Measurements from ENCODE around the gene TPRG1.

TPRG1 gene

DNA sequence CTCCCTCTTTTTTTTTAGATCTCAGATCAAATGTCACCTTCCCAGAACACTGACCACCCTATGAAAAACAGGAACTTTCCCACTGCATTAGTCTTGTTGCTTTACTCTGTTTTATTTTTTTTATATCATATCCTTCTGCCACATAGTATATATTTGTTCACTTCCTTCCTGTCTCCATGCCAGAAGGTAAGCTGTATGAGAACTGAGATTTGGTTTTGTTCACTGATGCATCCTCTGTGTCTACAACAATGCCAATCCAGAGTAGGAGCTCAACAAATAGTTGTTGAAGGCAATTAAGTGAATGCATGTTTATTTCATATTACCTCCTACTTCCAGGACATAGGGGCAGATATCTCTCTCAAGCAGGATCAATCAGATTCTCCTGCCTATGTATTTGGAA lies 114.4 kb downstream of the TPRG1 start:
- no peak for DNase-seq

DNA sequence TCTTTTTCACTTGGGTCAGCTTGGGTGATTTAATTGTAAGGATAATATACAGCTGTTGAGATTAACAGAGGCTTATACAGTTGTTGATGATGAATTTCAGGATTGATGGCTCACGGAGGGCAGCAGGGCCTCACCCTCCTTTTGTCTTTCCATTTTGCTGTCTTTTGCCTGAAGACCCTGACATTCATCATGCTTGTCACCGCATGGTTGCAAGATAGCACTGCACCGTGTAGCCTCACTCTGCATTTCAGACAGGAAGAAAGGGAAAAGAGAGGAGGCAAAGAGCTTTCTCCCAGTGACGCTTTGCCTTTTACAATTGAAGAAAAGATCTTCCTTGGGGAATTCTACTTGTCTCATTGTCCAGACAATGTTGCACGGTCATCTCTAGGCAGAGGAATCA lies 115.1 kb downstream of the TPRG1 start:
- DNase-seq = no peak

DNA sequence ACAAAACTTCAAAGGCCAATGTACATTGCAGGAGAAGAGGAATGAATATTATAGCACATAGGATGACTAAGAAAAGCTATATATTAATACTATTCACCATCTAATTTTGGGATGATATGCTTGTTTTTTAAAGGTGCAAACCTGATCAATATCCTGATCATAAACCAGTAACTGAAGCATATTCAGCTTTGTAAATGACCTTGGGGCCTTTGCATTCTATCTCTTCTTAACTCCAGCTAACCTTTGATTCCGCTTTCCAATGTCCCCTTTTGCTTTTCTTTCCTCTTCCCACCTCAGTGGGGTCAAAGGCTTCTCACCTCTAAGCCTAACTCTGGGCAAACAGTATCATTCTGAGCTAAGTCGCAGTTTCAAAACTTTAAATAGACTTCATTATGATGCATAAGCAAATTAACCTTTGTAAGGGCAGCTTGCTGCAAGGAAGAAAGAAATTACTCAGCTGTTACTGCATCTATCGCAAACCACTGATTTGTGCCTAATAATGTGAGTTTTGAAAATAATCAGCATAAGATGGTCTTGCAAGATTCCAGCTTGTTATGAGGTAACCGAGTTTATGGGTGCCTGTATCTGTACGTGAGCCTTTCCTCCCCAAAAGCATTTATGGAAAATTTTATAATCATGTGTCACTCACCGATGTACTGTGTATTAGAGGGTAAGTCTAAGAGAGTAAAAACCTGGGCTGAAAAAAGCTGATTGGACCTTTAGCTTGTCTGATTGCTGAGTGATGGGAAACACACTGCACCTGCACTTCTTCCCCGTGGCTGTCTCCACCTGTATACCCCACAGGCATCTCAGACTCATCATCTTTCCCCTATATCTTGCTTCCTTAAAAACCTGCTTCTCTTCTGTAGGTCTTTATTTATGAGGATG lies 116.8 kb downstream of the TPRG1 start:
- DNase-seq = no peak

DNA sequence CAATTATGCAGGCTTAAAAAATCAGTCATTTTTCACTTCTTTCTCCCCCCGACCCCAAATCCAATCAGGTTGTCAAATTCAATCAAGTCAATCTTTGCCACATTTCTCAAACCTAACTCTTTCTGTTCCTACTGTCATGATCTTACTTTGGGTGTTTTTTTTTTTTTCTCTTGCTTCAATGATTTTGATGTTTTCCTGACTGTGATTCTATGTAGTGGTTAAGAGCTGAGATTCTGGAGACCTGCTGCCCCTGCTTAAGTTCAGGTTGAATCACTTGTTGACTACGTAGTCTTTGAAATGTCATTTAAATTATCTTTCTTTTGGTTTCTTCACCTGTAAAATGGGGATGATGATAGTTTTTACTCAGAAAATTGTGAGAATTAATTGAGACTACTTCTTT lies 117.5 kb downstream of the TPRG1 start:
- DNase-seq = no peak

DNA sequence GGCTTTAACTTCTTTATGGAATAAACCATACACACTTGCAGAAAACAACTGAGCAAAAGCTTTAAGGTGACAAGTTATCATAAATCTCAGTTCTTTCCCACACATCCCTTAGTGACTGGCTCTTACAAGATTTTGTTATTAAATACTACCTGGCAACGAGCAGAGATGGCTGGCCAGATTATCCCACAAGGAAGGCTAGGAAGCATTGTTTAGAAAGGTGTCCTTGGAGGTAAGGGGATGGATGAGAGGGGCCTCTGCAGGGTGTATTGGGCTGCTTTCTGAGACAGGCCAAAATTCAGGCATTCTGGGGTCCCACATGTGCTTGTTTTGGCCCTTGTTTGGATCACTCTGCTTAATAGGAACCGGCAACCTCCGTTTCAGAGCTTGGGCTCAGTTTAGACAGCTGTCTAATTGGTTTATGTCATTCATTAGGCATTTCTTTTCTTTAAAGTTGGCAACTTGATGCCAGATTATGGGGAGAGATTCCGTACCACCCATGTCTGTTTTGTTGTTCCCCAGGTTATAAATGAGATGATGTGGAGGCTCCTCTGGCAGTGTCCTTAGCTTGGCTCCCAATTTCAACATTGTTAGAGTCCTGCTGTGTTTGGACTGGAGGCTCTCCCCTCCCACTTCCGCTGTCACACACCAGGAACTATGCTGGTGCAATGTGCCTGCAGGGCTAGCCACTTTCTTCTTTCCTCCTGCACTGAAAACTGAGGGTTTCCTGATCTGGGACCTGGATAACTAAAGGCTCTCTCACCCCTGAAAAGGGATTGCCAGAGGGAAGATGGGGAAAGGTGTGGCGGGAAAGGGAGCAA lies 121.1 kb downstream of the TPRG1 start:
- no peak for DNase-seq

DNA sequence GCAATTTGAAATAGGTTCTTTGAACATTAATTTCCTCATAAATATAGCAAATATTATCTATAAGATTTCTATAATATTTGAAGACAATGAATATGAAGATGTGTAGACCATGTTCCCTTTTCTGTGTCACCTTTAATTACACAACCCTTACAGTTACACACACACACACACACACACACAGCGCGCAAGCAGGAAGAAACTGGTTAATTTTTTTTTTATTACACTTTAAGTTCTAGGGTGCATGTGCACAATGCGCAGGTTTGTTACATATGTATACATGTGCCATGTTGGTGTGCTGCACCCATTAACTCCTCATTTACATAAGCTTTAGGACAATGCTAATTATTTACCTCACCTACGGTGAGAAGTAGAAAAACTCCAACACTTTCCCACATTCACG lies 122.9 kb downstream of the TPRG1 start:
- DNase-seq = no peak

DNA sequence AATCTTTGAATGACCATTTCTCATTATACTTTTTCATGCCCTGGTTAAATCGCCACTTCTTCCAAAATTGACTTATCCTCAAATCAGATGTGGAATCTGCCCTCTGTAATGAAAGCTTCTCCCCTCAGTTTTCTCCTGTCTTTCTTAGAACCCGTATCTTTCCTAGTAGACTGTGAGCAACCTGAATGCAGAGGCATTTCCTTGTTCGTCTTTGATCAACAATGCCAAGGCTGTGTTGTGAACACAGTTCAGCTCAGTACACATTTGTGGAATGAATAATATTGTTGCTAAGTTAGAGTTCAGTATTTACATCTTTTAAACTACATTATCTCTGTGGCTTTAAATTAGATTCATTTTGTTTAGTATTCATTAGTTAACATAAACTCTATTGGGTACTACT lies 123.3 kb downstream of the TPRG1 start:
- no peak for DNase-seq

DNA sequence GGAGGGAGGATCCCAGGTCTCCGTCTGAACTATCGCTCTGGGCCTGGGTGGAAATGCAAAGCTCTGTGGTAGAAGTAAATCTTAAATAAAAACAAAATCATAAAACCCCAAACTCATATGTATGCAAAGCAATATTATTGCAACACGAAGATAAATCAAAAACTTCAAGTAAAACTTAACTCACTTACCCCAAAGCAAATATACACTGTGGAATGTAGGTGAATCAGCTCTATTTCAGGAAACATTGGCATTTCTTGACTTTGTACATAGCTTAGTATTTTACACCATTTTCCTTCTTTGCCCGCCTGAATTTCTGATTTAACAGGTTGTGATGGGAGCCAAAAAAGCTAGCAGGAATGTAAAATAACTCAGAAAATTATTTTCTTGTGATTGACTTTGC lies 126.2 kb downstream of the TPRG1 start:
- DNase-seq = no peak

DNA sequence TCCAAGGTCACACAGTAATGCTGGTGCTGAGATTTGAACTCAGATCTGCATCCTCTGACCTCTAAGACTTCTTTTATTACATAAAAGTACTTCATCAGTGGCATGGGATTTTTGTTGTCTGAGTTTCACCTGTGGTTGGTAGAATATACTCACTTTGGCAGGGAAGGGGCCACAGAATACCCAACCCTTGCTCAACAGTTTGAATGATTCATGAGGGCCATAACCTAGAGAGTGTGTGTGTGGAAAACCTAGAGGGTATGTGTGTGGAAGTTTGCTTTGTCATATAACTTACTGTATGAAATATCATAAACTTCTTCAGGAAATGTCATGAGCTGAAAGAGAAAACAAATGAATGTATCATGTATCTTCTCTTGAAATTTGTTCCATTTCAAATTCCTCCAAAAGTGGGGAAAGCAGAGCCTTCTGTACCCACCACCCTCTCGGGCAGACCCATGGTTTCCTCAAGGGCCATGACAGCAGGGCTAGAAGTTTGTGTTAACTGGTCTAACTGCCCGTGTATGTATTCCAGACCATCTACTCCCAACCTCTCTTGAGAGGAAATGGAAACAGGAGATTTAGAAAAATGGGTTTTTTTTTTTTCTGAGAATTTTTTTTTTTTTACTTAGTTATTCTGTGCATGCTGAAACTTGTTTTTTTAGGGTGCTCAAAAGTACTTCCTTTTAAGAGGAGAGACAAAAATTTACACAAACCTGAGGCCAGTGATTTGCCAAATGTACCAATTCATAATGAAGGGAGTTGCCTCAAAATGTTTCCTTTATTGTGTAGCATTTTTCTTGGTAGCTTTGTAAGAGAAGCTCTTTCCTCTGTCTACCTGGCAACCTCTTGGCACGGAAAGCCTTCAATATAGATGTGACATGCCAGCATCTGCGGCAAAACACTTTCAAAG lies 127.0 kb downstream of the TPRG1 start:
- DNase-seq = no peak

DNA sequence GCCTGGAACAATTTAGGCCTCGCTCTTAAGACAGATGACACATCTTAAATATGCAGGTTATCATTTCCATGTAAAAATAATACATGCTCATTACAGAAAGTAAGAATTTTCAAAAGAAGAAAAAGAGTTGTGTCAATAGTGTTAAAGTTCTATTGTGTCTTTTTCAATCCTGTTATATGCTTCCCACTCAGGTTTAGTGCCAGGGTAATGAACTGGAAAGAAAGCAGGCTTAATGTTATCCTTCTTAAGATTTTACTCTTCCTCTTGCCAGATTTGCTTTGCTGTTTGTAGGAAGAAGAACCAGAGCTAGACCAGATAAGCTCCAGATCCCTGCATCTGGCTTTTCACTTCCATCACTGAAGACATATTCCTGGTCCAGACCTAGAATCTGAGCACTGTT lies 128.6 kb downstream of the TPRG1 start:
- DNase-seq = no peak

DNA sequence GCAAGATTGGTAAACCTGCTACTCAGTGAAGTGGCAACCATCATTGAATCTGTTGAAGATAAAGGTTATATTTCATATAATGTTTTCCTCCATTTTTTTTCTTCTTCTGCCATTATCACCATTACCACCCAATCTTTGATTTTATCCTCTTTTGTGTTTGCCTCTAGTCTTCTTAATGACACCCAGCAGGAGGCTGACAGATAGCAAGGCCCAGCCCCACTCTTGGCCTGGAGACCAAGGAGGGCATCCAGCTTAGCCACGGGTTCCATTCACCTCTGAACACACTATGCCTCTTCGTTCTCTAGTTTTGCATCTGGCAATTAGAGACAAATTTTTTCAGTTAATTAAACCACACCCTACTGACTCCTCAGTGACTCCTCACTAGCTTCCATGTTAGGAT lies 129.7 kb downstream of the TPRG1 start:
- DNase-seq = no peak

DNA sequence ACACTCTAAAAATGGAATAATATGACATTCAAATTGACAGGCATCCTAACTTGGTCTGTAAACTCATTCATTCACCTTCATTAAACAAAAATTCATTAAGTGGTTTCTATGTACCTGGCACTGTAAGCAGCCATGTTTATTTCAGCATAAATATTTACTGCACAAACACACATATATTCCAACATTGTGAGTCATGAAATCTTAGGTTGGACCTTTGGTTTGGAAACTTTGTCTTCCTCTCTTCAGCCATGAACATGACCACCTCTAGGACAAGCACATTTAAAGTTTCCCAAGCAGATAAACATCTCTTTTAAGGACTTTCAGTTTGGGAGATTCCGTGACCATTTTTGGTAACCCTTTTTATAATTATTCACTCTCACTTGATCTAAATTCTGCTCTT lies 131.8 kb downstream of the TPRG1 start:
- no peak for DNase-seq

DNA sequence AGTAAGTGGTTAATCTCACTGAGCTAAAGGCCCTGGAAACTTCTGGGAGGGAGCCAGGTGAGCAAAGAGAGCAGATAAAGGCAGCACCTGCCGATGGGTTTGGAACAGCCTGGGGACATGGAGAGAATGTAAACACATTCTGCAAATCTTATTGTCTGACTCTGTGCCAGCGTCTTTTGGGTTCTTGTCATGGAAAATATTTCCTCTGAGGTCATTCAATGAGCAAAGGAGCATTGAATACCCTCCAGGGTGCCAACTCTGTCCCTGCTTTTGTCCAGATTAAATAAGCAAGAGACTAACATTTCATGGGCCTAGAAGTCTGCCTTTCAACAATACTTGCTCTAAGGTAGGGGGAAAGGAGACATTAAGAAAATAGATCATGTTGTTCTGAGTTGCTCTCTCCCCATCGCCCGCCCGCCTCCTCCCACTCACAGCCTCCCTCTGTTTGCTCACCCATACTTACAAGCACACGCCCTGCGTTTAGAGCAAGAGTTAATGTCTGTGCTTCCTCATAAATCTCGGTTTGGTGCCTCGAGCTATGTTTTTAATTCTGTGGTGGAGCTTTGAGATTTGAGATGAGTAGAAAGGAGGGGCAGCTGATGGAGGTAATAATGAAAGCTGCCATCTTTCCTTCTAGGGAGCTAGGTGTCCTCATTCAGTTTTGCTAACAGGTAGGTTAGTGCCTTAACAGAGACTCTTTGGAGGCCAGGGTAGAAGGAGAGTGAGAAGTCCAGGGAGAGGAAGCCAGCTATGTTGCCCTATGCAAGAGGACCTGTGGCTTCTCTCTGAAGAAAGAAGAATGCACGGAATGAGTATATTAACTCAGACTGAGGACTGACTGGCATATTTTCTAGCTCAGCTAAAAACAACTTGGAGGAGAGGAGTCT lies 132.9 kb downstream of the TPRG1 start:
- no peak for DNase-seq

DNA sequence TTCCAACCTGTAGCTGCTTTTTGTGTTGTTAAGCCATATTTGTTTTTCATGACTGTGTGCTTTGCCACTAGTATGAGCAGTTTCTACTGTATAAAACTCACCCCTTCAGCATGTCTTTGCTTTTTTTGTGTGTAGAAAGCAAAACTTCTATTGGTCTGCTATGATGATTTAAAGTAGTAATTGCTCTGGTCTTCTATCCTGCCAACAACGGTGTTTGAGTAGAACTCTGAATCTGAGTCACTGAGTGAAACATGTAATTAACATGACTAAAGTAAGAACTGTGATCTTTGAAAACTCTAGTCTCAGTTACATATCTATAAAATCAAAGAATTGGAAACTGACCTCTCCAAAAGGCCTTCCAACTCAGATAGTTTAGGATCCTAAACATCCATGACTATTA lies 133.6 kb downstream of the TPRG1 start:
- DNase-seq = no peak

DNA sequence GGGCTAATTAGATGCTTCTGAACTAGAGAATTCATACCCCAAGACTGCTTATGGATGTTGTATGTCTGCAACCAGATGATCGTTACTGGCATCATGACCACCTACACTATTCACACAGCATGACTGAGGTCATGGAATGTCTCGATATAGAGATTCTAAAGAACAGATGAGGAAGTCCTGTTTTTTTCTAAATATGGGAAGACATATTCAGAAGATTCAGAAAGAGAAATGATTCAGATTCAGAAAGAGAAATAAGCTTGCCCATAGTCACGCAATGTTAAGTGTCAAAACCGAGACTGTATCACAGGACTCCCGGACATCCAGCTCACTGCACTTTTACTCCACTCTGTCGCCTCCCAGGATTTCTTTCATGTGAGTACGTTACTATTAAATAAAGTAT lies 136.2 kb downstream of the TPRG1 start:
- DNase-seq = no peak

DNA sequence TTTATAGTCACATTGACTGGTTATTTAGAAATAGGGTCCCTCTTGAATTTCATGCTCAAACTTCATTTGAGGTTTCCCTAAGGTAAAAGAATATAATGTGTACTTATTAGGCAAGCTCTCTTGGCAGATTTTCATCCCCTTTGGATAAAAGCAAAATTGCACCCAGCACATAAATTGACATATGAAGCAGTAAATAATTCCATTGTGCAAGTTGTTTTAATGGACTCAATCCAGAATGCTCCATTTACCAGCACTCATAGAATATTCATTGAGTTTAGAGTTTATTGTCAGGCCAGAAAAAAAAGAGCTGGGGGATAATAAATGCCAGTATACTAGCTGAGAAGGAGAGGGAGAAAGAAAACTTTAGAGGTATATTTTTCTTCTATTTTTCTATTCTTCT lies 136.8 kb downstream of the TPRG1 start:
- DNase-seq = no peak

DNA sequence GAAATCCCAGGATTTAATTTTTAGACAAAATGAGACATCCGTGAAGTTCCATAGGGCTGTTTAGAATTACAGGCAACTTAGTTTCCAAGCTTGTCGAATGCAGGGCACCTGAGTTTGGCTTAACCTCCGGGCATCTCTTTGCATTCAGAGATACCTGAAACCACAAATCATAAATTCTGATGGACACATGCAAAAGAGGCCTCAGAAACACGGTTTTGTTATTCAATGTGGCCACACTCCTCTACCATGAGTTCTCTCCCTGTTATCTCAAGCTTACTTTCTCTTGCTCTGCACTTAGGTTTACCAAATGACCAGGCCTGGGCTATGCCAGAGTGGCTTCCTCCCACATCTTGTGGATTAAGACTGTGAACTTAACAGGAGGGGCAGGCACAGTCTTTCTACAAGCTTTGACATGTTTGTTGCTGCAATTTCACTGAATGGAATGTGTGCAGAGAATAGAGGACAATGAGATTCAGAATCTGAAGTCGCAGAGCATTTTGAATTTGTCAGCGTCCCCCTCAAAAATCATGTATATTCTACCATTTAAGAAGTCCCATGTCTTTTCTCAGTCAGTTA lies 137.7 kb downstream of the TPRG1 start:
- DNase-seq = no peak

DNA sequence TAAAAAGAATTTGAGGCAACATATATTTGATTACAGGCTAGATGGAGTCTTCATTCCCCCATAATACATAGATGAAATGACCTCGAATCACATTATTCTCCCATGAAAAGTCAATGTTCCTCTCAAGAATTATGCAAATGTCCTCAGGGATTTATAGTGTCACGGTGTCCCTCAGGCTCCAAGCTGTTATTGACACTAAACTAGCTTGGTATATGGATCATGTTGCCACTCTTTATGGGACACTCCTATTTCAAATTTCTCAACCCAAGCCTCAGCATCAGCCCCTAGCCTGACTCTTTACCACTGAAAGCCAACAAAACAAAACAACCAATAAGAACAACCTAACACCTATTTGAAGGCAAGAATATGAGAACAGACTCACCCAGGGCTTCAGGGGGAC lies 139.8 kb downstream of the TPRG1 start:
- no peak for DNase-seq

DNA sequence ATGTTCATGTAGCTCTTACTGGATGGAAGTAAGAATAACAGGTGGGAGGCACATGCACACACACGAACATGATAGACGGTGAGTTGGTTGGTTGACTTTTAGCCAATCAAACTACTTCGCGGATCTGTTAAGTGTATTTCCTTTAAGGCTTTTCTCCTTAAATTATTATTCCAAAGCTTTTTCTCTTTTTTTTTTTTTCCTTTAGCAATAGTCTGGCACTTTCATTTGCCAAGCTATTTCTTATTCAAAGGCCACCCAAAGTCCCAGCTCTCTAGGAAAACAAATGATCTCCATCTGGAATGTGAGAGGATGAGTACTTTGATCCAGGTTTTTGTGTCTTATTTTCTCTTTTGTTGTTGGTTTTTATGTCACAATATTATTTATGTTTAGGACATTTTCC lies 141.1 kb downstream of the TPRG1 start:
- no peak for DNase-seq

DNA sequence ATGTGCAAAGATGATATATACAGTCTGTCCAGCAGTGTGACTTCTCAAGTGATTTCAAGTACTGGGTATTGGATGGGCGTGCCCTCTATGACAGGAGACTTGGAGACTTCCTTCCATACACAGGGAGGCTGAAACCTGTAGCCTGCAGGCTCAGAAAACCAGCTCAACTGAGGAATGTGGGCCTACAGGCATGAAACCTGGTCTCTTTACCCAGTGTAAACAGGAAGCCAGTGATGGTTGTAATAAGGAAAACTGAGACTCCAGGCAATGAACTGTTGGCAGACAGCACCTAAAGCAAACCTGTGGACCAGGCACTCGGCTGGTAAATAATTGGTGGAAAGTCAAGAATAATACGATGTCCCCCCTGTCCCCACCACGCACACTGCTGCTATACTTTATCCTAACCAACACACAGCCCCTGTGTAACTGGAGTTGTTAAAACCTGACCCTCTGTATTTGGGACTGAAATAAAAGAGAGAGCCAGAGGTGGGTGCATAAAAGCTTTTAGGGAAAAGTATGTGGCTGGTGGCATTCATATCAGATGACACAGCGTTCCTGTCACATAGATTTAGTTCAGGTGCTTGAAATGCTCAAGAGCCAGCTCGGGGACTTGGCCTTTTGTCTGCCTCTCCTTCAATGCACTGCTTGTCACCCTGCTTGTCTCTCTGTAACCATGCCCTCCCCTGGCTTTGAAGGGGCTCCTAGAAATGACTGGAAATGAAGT lies 144.7 kb downstream of the TPRG1 start:
- DNase-seq = no peak

DNA sequence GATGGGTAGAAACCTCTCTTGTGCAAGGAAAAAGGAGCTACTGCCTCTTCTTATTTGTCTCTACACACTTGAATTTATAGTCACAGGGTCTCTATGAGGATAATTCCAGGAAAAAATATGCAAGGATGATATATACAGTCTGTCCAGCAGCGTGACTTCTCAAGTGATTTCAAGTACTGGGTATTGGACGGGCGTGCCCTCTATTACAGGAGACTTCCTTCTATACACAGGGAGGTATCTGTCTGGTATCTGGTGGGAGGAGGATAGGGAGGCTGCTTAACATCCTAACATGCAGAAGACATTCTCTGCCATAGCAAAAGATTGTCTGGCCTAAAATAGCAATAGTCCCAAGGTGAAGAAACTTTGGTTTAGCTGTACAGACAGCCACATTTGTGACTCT lies 146.1 kb downstream of the TPRG1 start:
- DNase-seq = no peak
